Measurements from ENCODE around the gene TTK.

TTK gene

DNA sequence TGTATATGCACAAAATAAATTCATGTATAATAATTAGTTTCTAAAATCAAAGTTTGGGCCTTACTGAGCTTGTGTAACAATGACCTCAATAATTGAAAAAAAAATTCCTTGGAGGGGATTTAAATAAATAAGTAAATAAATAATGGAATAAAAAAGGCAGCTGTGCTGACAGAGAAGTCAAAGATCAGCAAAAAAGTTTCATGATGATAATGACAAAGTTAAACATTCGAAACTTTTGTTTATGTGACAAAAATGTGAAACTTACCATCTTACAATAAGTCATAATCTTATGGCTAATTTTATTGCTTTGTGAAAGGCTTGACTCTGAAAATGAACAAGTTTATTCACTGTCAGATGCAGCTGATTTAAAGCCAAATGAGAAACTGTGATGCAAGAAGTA, 3.1 kb upstream of the TTK start:
- TF ChIP-seq, protein P1, sequence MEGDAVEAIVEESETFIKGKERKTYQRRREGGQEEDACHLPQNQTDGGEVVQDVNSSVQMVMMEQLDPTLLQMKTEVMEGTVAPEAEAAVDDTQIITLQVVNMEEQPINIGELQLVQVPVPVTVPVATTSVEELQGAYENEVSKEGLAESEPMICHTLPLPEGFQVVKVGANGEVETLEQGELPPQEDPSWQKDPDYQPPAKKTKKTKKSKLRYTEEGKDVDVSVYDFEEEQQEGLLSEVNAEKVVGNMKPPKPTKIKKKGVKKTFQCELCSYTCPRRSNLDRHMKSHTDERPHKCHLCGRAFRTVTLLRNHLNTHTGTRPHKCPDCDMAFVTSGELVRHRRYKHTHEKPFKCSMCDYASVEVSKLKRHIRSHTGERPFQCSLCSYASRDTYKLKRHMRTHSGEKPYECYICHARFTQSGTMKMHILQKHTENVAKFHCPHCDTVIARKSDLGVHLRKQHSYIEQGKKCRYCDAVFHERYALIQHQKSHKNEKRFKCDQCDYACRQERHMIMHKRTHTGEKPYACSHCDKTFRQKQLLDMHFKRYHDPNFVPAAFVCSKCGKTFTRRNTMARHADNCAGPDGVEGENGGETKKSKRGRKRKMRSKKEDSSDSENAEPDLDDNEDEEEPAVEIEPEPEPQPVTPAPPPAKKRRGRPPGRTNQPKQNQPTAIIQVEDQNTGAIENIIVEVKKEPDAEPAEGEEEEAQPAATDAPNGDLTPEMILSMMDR (IDR thresholded peaks at IDR 0.05; ENCODE audit: insufficient read depth, low read depth, low read length, missing control alignments), result no peak
- no peak for DNase-seq (ENCODE audit: low read depth)
- no peak overlapping the region for H3K4me3 ChIP-seq (ENCODE audit: low read length)

DNA sequence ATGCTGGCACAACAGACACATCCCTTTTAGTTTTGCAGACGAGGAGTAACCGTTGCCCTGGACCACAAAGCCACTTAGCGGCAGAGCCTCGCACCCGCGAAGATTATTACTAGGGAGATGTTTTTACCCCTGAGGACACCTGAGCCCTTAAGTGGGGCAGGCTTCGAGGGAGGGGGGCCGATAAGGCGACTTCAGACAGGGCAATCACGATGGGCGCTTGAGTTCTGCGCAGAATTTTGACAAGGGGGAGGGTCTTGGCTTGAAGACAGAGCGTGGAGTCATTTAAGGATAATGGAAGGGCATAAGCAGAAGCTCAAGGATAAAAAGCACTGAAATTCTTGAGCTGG, 650 bp upstream of the TTK start:
- DNase-seq (ENCODE audit: low read depth), result peak; percentile 9
- peak overlapping the region; percentile 72 for H3K4me3 ChIP-seq (ENCODE audit: low read length)
- TF ChIP-seq, protein P1 (IDR thresholded peaks at IDR 0.05; ENCODE audit: insufficient read depth, low read depth, low read length, missing control alignments), result no peak

DNA sequence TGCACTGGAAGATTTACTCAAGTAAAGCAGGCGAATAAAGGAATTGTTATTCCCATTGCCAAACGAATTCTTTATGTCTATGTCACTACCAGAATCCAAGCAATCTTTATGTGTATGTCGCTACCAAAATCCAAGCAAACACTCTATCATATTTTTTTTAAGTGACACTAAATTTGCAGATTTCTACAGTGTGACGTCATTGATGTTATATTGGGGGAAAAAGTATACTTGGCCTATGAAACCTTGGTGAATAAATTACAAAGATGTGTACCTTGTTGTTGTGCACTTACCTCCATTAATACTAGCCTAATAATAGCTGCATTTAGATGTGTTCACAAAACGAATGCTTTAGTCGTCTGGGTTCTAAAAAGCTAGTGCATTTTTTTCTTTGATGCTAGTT, 957 bp downstream of the TTK start:
- TF ChIP-seq, protein P1 (IDR thresholded peaks at IDR 0.05; ENCODE audit: insufficient read depth, low read depth, low read length, missing control alignments), result no peak
- peak overlapping the region; percentile 72 for H3K4me3 ChIP-seq (ENCODE audit: low read length)
- DNase-seq (ENCODE audit: low read depth), result no peak

DNA sequence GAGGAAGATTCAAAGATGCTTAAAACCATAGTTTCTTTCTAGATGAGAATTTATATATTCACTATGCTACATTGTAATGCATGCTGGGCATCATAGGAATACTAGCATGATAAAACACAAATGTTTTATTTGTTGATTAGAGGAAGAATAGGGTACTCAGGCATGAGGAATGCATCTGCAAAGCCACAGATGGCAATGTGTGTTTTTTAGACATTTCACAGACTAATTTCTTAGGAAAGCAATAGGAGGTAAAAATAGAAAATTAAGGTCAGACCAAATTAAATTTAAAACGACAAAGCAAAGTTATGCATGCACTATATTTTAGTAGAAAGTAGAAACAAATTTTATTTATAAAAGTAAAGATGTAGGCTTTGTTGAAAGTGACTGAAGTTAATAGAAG, 2.1 kb downstream of the TTK start:
- no peak overlapping the region for H3K4me3 ChIP-seq (ENCODE audit: low read length)
- TF ChIP-seq, protein P1 (IDR thresholded peaks at IDR 0.05; ENCODE audit: insufficient read depth, low read depth, low read length, missing control alignments), result no peak
- no peak for DNase-seq (ENCODE audit: low read depth)

DNA sequence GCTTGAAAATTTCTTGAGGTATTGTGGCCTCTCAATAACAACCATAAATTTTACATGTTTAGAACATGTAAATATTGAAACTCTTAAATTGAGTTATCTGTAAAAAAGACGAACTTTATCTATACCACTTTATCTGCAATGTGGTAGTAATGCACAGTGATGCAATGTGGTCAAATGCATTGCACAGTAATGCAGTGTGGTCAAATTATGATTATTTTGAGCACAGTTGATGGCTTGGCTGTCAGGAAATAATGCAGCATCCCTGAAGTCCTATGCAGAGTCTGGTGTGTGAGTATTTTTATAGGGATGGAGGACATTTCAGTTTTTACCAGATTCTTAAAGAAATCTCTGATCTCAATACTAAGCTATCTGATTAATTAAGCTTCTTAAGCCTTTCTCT, 5.1 kb downstream of the TTK start:
- DNase-seq (ENCODE audit: low read depth), result no peak
- TF ChIP-seq, protein P1 (IDR thresholded peaks at IDR 0.05; ENCODE audit: insufficient read depth, low read depth, low read length, missing control alignments), result no peak
- no peak overlapping the region for H3K4me3 ChIP-seq (ENCODE audit: low read length)

DNA sequence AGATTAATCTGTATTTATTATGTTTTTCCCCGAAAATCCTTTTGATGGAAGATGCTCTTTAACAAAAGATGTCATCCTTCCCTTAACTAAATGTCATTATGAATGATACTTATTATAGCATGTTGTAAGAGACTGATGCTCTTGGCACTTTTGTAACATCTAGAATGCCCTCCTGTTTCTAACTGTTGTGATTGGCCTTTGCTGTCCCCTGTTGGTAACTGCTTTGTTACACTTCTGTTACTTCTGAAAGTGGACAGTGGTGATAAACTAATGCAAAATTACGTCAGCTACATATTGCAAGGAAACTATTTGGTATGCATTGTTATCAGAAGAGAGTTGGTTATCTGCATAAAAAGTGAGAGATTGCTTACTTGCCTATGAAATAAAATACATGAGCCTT, 5.8 kb downstream of the TTK start:
- no peak overlapping the region for H3K4me3 ChIP-seq (ENCODE audit: low read length)
- peak; percentile 5 for DNase-seq (ENCODE audit: low read depth)
- TF ChIP-seq, protein P1 (IDR thresholded peaks at IDR 0.05; ENCODE audit: insufficient read depth, low read depth, low read length, missing control alignments), result peak; percentile 21

DNA sequence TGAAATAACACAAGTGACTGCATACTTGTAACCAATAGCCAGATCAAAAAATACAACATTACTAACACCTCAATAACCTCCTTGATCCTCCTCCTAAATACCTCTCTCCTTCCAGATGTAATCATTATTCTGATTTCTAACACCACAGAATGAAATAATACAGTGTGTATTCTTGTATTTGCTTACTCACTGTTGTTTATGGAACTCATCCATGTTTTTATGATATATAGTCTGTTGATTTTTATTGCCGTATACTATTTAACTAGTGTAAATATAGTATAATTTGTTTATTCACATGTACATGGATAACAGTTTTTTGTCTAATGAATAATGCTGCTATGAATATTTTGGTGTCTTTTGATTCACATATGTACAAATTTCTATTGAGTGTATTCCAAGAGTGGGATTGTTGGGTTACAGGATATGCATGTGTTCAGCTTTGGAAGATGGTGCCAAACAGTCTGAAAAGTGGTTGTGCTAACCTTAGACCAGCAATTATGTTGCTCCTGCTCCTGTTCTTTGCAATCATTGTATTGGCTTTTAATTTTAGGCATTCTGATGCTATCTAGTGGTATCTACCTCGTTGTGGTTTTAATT, 11.5 kb downstream of the TTK start:
- TF ChIP-seq, protein P1 (IDR thresholded peaks at IDR 0.05; ENCODE audit: insufficient read depth, low read depth, low read length, missing control alignments), result no peak
- H3K4me3 ChIP-seq (ENCODE audit: low read length), result no peak overlapping the region
- DNase-seq (ENCODE audit: low read depth), result no peak

Measured in epithelial cell of esophagus (primary cell).